CD4-positive, CD25-positive, alpha-beta regulatory T cell (primary cell): ENCODE results near the gene NUP210. TPM values are rescaled to one million over a fixed set of nuclear protein-coding genes. Genes with fewer than 3 reads are reported as not detected.

Experiments used
- ATAC-seq, 2 donors: fragments of 150-1000 bp; cut with Tn5 transposase; one replicate each; pipeline ENCODE4 v1.10.0; 2021; ENCODE audit warnings: low read depth in 2 of 2, moderate number of reproducible peaks in 2 of 2, moderate library complexity in 1 of 2
- DNase-seq, 3 donors: peaks; one replicate each; pipeline versions ENCODE4 v3.0.0 to v3.0.0-alpha.2; 2012 to 2022; ENCODE audit warnings: mixed read lengths in 1 of 3
- H3K27ac ChIP-seq: one replicate; pipeline ENCODE4 v1.7.0; 2013; ENCODE audit warnings: mild to moderate bottlenecking, low read length; ENCODE audit not compliant: insufficient read depth, poor library complexity, severe bottlenecking
- H3K27me3 ChIP-seq: one replicate; pipeline ENCODE4 v1.7.0; 2013; ENCODE audit warnings: low read length; ENCODE audit not compliant: control insufficient read depth, insufficient read depth
- H3K36me3 ChIP-seq: one replicate; pipeline ENCODE4 v1.7.0; 2013; ENCODE audit warnings: mild to moderate bottlenecking, low read length, moderate library complexity; ENCODE audit not compliant: control insufficient read depth, insufficient read depth
- H3K4me1 ChIP-seq: 2 replicates; pipeline ENCODE4 v1.7.0; 2013; ENCODE audit warnings: mild to moderate bottlenecking, low read length; ENCODE audit not compliant: insufficient read depth, control insufficient read depth, poor library complexity, severe bottlenecking
- H3K4me3 ChIP-seq: one replicate; pipeline ENCODE4 v1.7.0; 2013; ENCODE audit warnings: low read depth, mild to moderate bottlenecking, low read length, moderate library complexity
- H3K9me3 ChIP-seq, 2 experiments: 1 replicate in 1 of 2; 2 replicates in 1 of 2; pipeline ENCODE4 v1.7.0; 2013; ENCODE audit warnings: low read length in 2 of 2, mild to moderate bottlenecking in 1 of 2, moderate library complexity in 1 of 2; ENCODE audit not compliant: control insufficient read depth in 2 of 2
- H3K27ac Mint-ChIP-seq, 3 donors: one replicate each; pipeline ENCODE4 v1.8.0; 2020 to 2022; ENCODE audit warnings: mild to moderate bottlenecking in 3 of 3, mixed read lengths in 3 of 3, moderate library complexity in 2 of 3
- H3K27me3 Mint-ChIP-seq: one replicate; pipeline ENCODE4 v1.8.0; 2022; ENCODE audit warnings: mild to moderate bottlenecking, mixed read lengths
- H3K36me3 Mint-ChIP-seq: one replicate; pipeline ENCODE4 v1.8.0; 2020; ENCODE audit warnings: mixed read lengths
- H3K4me1 Mint-ChIP-seq, 4 donors: one replicate each; pipeline ENCODE4 v1.8.0; 2020 to 2022; ENCODE audit warnings: mixed read lengths in 4 of 4, mild to moderate bottlenecking in 1 of 4
- H3K4me3 Mint-ChIP-seq, 4 donors: one replicate each; pipeline ENCODE4 v1.8.0; 2020 to 2022; ENCODE audit warnings: mild to moderate bottlenecking in 4 of 4, mixed read lengths in 4 of 4, moderate library complexity in 3 of 4
- H3K9me3 Mint-ChIP-seq, 7 donors: one replicate each; pipeline ENCODE4 v1.8.0; 2020 to 2022; ENCODE audit warnings: mixed read lengths in 7 of 7, mild to moderate bottlenecking in 3 of 7, moderate library complexity in 2 of 7
- polyA plus RNA-seq, 4 donors: library from polyadenylated mRNA; unstranded; fragments of 300-500 nt; fragmentation: Illumina TruSeq; gene quantifications; one replicate each; pipeline ENCODE4 v1.2.3, GENCODE V29; 2021
- total RNA-seq: library from RNA; stranded (reverse); gene quantifications from one replicate; pipeline ENCODE4 v1.2.3, GENCODE V29; 2022

The NUP210 gene
- total and polyA plus RNA-seq, 5 donors from 2014 or later, result 42.4 to 125 (median 45.4) TPM

GRCh38 chr3:13348661-13349396 is 71.3 kb downstream of the NUP210 start:
- H3K4me3 ChIP-seq, result peak overlapping the region; percentile 64
- no peaks in the 10 kb centered on the region for H3K9me3 ChIP-seq
- Mint-ChIP-seq H3K27me3 (no peaks in the 10 kb centered on the region), H3K27ac (peak overlapping the region; percentile 89 to 97 (median 94)), H3K36me3 (peaks cover 36% of the 10 kb centered on the region), H3K4me1 (peaks cover 15 to 72% (median 38%) of the 10 kb centered on the region in 4 donors), H3K4me3 (peak overlapping the region; percentile 76 to 87 (median 82)), H3K9me3 (no peaks in the 10 kb centered on the region)
- H3K27me3 ChIP-seq, result no peaks in the 10 kb centered on the region
- peak overlapping the region; percentile 66 for H3K27ac ChIP-seq
- peaks cover 43% of the 10 kb centered on the region for H3K4me1 ChIP-seq
- H3K36me3 ChIP-seq, result peaks cover 56% of the 10 kb centered on the region
- ATAC-seq (peak in 1 of 2 donors; percentile 10), DNase-seq (peak in 2 of 3 donors; percentile 38 to 76)

- no peaks in the 10 kb centered on the region for H3K27me3 ChIP-seq
- H3K27ac ChIP-seq, result peak overlapping the region; percentile 66
- Mint-ChIP-seq H3K27ac (peak overlapping the region; percentile 89 to 97 (median 94)), H3K9me3 (no peaks in the 10 kb centered on the region), H3K4me1 (peaks cover 15 to 66% (median 36%) of the 10 kb centered on the region in 4 donors), H3K27me3 (no peaks in the 10 kb centered on the region), H3K36me3 (peaks cover 36% of the 10 kb centered on the region), H3K4me3 (peak overlapping the region in 3 of 4 donors; percentile 76 to 87 (median 78))
- no peak for DNase-seq
- peak overlapping the region; percentile 64 for H3K4me3 ChIP-seq
- H3K36me3 ChIP-seq, result peaks cover 52% of the 10 kb centered on the region
- H3K4me1 ChIP-seq, result peaks cover 43% of the 10 kb centered on the region
- no peaks in the 10 kb centered on the region for H3K9me3 ChIP-seq
- ATAC-seq, result no peak
These were observed 72.0 kb downstream of the NUP210 start for GRCh38 chr3:13348100-13348499.

GRCh38 chr3:13347390-13347950 is 72.7 kb downstream of the NUP210 start:
- Histone ChIP-seq H3K27me3 (no peaks in the 10 kb centered on the region), H3K36me3 (peaks cover 51% of the 10 kb centered on the region), H3K9me3 (no peaks in the 10 kb centered on the region), H3K4me3 (peak overlapping the region; percentile 4), H3K4me1 (peaks cover 43% of the 10 kb centered on the region), H3K27ac (peak overlapping the region; percentile 72)
- Mint-ChIP-seq H3K9me3 (no peaks in the 10 kb centered on the region), H3K4me1 (peaks cover 15 to 63% (median 34%) of the 10 kb centered on the region in 4 donors), H3K27ac (peak overlapping the region; percentile 89 to 97 (median 94)), H3K4me3 (peak overlapping the region in 3 of 4 donors; percentile 43 to 76 (median 49)), H3K27me3 (no peaks in the 10 kb centered on the region), H3K36me3 (peaks cover 38% of the 10 kb centered on the region)
- ATAC-seq (no peak), DNase-seq (no peak)

GRCh38 chr3:13346481-13347389 is 73.4 kb downstream of the NUP210 start:
- Histone ChIP-seq H3K36me3 (peaks cover 51% of the 10 kb centered on the region), H3K27ac (peak overlapping the region; percentile 72), H3K4me3 (peak overlapping the region; percentile 11), H3K9me3 (no peaks in the 10 kb centered on the region), H3K27me3 (no peaks in the 10 kb centered on the region), H3K4me1 (peaks cover 43% of the 10 kb centered on the region)
- H3K4me1 Mint-ChIP-seq, result peaks cover 15 to 62% (median 34%) of the 10 kb centered on the region in 4 donors
- H3K27me3 Mint-ChIP-seq, result no peaks in the 10 kb centered on the region
- peaks cover 41% of the 10 kb centered on the region for H3K36me3 Mint-ChIP-seq
- H3K9me3 Mint-ChIP-seq, result no peaks in the 10 kb centered on the region
- H3K27ac Mint-ChIP-seq, result peak overlapping the region; percentile 89 to 97 (median 94)
- DNase-seq (peak; percentile 60 to 90 (median 82)), ATAC-seq (peak; percentile 88 to 89)
- peak overlapping the region; percentile 29 to 73 (median 62) for H3K4me3 Mint-ChIP-seq

GRCh38 chr3:13345772-13346171 is 74.3 kb downstream of the NUP210 start:
- ATAC-seq (no peak), DNase-seq (no peak)
- Histone ChIP-seq H3K27ac (peak overlapping the region; percentile 72), H3K36me3 (peaks cover 50% of the 10 kb centered on the region), H3K27me3 (no peaks in the 10 kb centered on the region), H3K9me3 (no peaks in the 10 kb centered on the region), H3K4me1 (peaks cover 43% of the 10 kb centered on the region), H3K4me3 (no peak overlapping the region)
- peaks cover 40% of the 10 kb centered on the region for H3K36me3 Mint-ChIP-seq
- no peaks in the 10 kb centered on the region for H3K9me3 Mint-ChIP-seq
- H3K4me1 Mint-ChIP-seq, result peaks cover 15 to 58% (median 34%) of the 10 kb centered on the region in 4 donors
- peak overlapping the region; percentile 89 to 97 (median 94) for H3K27ac Mint-ChIP-seq
- peak overlapping the region in 1 of 4 donors; percentile 55 for H3K4me3 Mint-ChIP-seq
- H3K27me3 Mint-ChIP-seq, result no peaks in the 10 kb centered on the region

GRCh38 chr3:13345284-13345683 is 74.8 kb downstream of the NUP210 start:
- peak overlapping the region; percentile 26 to 82 (median 71) for H3K27ac Mint-ChIP-seq

GRCh38 chr3:13344663-13345062 is 75.5 kb downstream of the NUP210 start:
- Mint-ChIP-seq H3K36me3 (peaks cover 31% of the 10 kb centered on the region), H3K27me3 (no peaks in the 10 kb centered on the region), H3K27ac (peak overlapping the region; percentile 8 to 94 (median 82)), H3K4me1 (peaks cover 9 to 47% (median 27%) of the 10 kb centered on the region in 4 donors), H3K9me3 (no peaks in the 10 kb centered on the region), H3K4me3 (peak overlapping the region in 1 of 4 donors; percentile 56)
- no peak overlapping the region for H3K4me3 ChIP-seq
- no peak for ATAC-seq
- peaks cover 53% of the 10 kb centered on the region for H3K36me3 ChIP-seq
- H3K27ac ChIP-seq, result no peak overlapping the region
- no peaks in the 10 kb centered on the region for H3K27me3 ChIP-seq
- DNase-seq, result no peak
- peaks cover 37% of the 10 kb centered on the region for H3K4me1 ChIP-seq
- no peaks in the 10 kb centered on the region for H3K9me3 ChIP-seq

More at GRCh38 chr3:13345284-13345683, 74.8 kb downstream of the NUP210 start:
- no peak overlapping the region for H3K4me3 ChIP-seq
- peaks cover 43% of the 10 kb centered on the region for H3K4me1 ChIP-seq
- no peaks in the 10 kb centered on the region for H3K27me3 Mint-ChIP-seq
- H3K36me3 Mint-ChIP-seq, result peaks cover 35% of the 10 kb centered on the region
- H3K9me3 Mint-ChIP-seq, result no peaks in the 10 kb centered on the region
- ATAC-seq (no peak), DNase-seq (no peak)
- no peaks in the 10 kb centered on the region for H3K27me3 ChIP-seq
- H3K27ac ChIP-seq, result no peak overlapping the region
- H3K36me3 ChIP-seq, result peaks cover 53% of the 10 kb centered on the region
- peaks cover 13 to 53% (median 32%) of the 10 kb centered on the region in 4 donors for H3K4me1 Mint-ChIP-seq
- H3K9me3 ChIP-seq, result no peaks in the 10 kb centered on the region
- H3K4me3 Mint-ChIP-seq, result no peak overlapping the region
